OCI-LY3 (cell line): ENCODE results near the gene MIPOL1.

Source experiments
- EZH2phosphoT487 ChIP-seq: fragments of 200-600 bp; shearing (Covaris generic); IDR thresholded peaks from 2 replicates; pipeline ENCODE4 v1.6.1; 2018; ENCODE audit warnings: antibody characterized with exemption, mixed run types, low read depth
- TF ChIP-seq, protein P1 (sequence below): fragments of 200-600, 300-600 bp; sonication (generic); IDR thresholded peaks from 2 replicates; pipeline ENCODE4 v1.5.1; 2014; ENCODE audit warnings: antibody characterized with exemption, low read length, low read depth

GRCh38 chr14:37569729-37570128 is 372.0 kb downstream of the MIPOL1 start:
- TF ChIP-seq, protein P1, sequence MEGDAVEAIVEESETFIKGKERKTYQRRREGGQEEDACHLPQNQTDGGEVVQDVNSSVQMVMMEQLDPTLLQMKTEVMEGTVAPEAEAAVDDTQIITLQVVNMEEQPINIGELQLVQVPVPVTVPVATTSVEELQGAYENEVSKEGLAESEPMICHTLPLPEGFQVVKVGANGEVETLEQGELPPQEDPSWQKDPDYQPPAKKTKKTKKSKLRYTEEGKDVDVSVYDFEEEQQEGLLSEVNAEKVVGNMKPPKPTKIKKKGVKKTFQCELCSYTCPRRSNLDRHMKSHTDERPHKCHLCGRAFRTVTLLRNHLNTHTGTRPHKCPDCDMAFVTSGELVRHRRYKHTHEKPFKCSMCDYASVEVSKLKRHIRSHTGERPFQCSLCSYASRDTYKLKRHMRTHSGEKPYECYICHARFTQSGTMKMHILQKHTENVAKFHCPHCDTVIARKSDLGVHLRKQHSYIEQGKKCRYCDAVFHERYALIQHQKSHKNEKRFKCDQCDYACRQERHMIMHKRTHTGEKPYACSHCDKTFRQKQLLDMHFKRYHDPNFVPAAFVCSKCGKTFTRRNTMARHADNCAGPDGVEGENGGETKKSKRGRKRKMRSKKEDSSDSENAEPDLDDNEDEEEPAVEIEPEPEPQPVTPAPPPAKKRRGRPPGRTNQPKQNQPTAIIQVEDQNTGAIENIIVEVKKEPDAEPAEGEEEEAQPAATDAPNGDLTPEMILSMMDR: no peak
- TF ChIP-seq EZH2phosphoT487: no peak
